GM19438 (cell line): ENCODE data around the gene NUP58.

ENCODE experiments used
- ATAC-seq: cut with Tn5 transposase; IDR thresholded peaks from one replicate; pipeline ENCODE4 v1.9.1; 2021; ENCODE audit warnings: low read depth; ENCODE audit not compliant: unreplicated experiment

NUP58 gene, protein sequence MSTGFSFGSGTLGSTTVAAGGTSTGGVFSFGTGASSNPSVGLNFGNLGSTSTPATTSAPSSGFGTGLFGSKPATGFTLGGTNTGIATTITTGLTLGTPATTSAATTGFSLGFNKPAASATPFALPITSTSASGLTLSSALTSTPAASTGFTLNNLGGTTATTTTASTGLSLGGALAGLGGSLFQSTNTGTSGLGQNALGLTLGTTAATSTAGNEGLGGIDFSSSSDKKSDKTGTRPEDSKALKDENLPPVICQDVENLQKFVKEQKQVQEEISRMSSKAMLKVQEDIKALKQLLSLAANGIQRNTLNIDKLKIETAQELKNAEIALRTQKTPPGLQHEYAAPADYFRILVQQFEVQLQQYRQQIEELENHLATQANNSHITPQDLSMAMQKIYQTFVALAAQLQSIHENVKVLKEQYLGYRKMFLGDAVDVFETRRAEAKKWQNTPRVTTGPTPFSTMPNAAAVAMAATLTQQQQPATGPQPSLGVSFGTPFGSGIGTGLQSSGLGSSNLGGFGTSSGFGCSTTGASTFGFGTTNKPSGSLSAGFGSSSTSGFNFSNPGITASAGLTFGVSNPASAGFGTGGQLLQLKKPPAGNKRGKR

GRCh38 chr13:25301347-25302113 lies at the start of gene NUP58:
Gene NUP58 (plus strand): TSS chr13:25301625. CDS start chr13:25301774, 149 bp downstream.
- ATAC-seq, result peak; percentile 99

DNA sequence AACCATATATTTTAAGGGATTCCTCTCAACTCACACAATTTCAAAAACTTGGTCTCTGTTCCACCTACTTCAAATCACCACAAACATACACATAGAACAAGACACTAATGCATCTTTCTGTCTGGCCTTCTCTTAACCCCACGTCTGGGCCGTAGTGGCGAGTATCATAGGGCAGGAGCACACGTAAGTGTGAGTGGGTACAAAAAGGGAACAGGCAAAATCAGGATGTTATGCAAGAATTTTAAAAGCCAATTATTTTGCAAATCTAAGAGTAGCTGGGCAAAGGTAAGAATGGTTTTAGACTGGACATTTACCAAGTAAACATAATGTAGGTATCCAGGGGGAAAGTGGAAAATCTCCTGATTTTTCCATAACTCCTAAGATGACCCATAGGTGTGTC lies 49.2 kb upstream of the NUP58 start:
- no peak for ATAC-seq

- no peak for ATAC-seq
These were observed 48.7 kb upstream of the NUP58 start for GRCh38 chr13:25252752-25253151.

DNA sequence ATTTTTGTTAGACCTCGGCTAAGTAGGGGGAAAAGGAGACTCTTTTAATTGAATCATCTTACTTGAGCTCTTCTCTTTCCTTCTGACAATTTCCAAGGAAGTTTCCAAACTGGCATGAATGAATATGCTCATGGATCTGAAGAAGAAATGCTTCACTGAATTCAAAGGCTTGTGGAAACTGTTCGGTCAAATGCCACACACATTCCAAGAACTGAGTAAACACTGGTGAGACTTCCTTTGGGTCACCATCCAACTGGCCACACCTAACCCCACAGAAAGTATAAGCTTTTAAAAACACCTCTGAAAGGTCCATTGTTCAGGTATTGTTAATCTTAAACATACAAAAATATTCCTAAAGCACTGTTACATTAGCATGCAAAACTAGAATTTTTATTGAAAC lies 47.7 kb upstream of the NUP58 start:
- no peak for ATAC-seq

GRCh38 chr13:25262261-25262660 lies 39.2 kb upstream of the NUP58 start:
- no peak for ATAC-seq

GRCh38 chr13:25266706-25267105 lies 34.7 kb upstream of the NUP58 start:
- ATAC-seq, result no peak

DNA sequence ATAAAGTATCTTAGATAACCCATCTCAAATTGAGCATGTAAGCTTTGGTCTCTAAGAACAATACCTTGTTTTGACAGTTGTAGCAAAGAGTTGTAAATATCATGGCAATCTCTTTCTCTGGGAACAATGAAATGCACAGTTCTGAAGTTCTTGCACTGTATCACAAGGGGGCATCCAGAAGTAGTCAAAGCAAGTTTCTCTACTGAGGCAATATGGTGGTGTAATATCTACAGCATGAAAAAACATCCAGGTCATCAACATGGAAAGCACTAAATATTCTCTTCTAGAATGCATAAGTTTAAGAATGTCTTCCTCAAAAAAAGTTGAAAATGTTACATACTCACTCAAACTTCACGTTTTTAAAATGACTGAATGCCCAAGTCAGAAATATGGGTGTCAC lies 33.7 kb upstream of the NUP58 start:
- ATAC-seq, result no peak

GRCh38 chr13:25268561-25268960 lies 32.9 kb upstream of the NUP58 start:
- ATAC-seq, result no peak

- ATAC-seq, result no peak
These were observed 24.7 kb upstream of the NUP58 start for GRCh38 chr13:25276748-25277147.

- ATAC-seq, result no peak
These were observed 21.0 kb upstream of the NUP58 start for GRCh38 chr13:25280396-25280795.

- no peak for ATAC-seq
These were observed 20.1 kb upstream of the NUP58 start for GRCh38 chr13:25281193-25281934.

DNA sequence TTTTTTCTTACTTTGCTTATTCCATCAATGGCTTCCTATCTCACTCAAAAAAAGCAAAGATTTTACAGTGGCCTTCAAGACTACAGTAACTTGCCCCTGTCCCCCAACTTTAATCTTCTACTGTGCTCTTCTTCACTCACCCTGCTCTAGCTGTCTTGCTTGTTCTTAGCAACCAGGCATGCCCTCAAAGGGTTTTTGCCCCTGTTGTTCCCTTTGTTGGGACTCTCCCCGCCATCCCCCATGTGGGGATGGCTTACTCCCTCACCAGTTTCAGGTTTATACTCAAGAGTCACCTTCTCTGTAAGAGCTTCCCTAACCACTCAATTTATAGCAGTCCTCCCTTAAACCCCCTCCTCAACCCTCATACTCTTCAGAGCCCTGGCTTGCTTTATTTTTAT lies 19.5 kb upstream of the NUP58 start:
- no peak for ATAC-seq

- peak; percentile 32 for ATAC-seq
These were observed 15.0 kb upstream of the NUP58 start for GRCh38 chr13:25286308-25286968.

GRCh38 chr13:25286969-25287961 lies 14.2 kb upstream of the NUP58 start, which contains the start of gene MTMR6:
Gene MTMR6 (minus strand): TSS chr13:25287488. CDS start chr13:25287247, 241 bp downstream.
- ATAC-seq, result peak; percentile 96

DNA sequence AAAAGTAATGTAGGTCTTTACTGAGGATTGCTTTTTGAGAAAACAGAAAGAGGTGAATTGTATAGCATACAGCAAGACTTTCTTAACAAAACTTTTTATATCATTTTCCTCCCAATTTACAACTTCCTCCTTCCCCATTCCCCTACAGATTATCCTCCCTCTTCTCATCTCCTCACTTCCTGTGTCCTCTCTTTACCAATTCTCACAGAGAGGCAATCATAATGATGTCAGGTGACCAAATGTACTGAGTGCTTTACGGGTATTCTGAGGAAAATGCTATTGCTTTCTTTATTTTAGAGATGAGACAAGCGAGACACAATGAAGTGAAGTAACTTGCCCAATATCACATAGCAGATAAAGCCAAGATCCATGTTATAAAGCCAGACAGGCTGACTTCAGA lies 12.5 kb upstream of the NUP58 start:
- no peak for ATAC-seq

- no peak for ATAC-seq
These were observed 9.7 kb upstream of the NUP58 start for GRCh38 chr13:25291691-25292090.

DNA sequence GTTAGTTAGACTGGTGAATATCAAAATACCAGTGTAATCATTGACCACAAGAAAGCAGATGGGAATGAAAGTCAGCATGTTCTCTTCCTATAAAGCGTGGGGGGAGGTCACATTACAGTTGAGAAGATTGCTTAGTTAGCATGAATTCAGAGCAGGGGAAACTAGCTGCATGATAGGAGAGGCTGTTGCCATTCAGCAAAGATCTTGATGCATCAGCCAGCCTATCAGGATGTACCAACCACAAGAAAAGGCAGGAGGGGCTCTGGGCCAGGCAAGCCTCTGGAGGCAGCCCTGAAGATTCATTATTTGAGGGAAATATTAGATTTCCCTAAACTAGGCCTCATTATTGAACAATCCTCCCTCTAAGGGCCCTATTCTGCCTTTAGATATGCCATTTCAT lies 9.1 kb upstream of the NUP58 start:
- ATAC-seq, result no peak

DNA sequence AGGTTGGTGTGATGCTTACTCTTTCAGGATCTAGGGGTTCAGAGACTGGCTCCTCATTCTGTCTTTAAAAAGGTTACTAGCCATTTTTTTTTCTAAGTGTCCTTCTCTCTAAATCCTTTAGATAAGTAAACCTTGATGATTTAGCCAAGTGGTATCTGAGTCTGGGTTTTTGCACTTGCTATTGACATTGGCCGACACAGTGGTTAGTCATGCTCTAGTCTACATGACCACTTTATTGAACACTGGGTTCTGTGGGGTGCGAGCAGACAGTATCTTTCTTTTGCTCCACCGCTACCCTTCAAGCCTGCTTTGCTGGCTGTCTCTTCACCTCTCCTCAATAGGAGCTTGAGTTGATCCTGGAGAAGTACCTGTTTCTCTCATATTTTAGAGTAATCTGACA lies 6.2 kb upstream of the NUP58 start:
- ATAC-seq, result no peak

DNA sequence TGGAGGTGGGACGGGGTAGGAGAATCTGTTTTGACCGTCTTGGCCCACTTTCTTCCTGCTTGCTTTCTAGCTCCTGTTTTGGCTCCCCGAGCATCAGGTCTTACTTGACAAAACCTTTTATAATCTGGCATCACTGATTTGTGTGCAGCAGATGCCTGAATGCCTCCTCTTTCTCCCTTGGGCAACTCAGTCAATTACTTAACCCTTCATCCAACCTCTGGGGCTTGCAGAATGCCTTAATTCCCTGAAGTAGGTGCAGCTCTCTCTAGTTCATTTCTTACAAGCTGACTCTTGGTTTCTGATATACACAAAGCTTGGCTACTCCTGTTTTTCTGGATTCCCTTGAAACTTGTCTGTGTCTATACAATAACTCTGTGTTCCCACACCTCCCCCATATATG lies 5.7 kb upstream of the NUP58 start:
- ATAC-seq, result no peak
